ENCODE measurements around the gene MCF2L.

DNA sequence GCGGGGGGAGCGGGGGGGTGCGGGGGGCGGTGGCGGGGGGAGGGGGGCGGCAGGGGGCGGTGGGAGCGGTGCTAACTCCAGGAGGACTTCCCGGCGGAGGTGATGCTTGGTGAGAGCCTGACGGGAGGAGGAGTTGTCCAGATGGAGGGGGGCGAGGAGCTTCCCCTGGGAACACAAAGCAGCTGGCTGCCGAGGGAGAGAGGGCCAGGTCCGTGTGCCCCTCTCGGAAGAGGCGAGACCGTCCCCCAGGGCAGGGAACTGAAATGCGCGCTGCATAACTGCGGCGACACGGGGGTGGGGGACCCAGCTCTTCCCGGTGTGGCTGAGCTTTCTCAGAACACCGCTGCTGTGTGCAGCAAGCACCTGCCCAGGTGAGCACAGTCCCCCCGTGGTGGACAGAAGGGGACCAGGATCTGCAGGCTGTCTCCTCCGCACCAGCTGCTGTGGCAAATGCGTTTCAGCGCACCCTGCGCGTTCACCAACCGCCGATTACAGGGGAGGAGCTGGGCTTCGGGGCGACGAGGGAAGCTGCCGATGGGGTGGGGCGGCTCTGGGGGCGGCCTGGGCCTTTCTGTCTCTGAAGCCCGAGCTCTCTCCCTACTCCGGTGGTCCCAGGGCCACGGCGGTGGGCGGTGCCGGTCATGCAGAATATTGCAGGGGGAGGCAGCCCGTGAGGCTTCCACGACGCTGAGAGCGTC is 81.9 kb downstream of the MCF2L start:
- no peak for TF ChIP-seq POLR2AphosphoS5 (IDR thresholded peaks at IDR 0.05)
- TF ChIP-seq EZH2 (IDR thresholded peaks at IDR 0.05; ENCODE audit: borderline replicate concordance, insufficient read depth, low read length, poor library complexity, severe bottlenecking), result no peak

Data from neural cell (in vitro differentiated cells).